DOHH2 (cell line): Measurements from ENCODE around the gene FERD3L.

ENCODE experiments used
- H3F3A ChIP-seq: fragments of 200-600 bp; sonication (generic), shearing (Covaris generic); 2 replicates; pipeline ENCODE4 v1.6.0; 2016; ENCODE audit warnings: antibody characterized with exemption, mild to moderate bottlenecking; ENCODE audit not compliant: control insufficient read depth, insufficient read depth
- H3K27ac ChIP-seq: fragments of 200-600 bp; sonication (generic); 2 replicates; pipeline ENCODE4 v1.5.1; 2014; ENCODE audit warnings: low read depth, mild to moderate bottlenecking, low read length, moderate library complexity
- H3K27me3 ChIP-seq: fragments of 200-600 bp; sonication (generic); 2 replicates; pipeline ENCODE4 v1.6.1; 2014; ENCODE audit warnings: mild to moderate bottlenecking, low read length, mixed read lengths; ENCODE audit not compliant: control insufficient read depth
- H3K36me3 ChIP-seq: fragments of 200-600 bp; sonication (generic); 2 replicates; pipeline ENCODE4 v1.6.1; 2014; ENCODE audit warnings: mild to moderate bottlenecking, low read length, moderate library complexity, mixed read lengths; ENCODE audit not compliant: control insufficient read depth
- H3K4me1 ChIP-seq: fragments of 200-600 bp; sonication (generic); 2 replicates; pipeline ENCODE4 v1.6.1; 2014; ENCODE audit warnings: mild to moderate bottlenecking, low read length, mixed read lengths; ENCODE audit not compliant: control insufficient read depth
- H3K4me2 ChIP-seq: fragments of 200-600 bp; sonication (generic); 2 replicates; pipeline ENCODE4 v1.6.0; 2014; ENCODE audit warnings: mild to moderate bottlenecking, low read length, moderate library complexity
- H3K4me3 ChIP-seq: fragments of 200-600 bp; sonication (generic); 2 replicates; pipeline ENCODE4 v1.5.1; 2014; ENCODE audit warnings: mild to moderate bottlenecking, low read length, mixed read lengths
- H3K79me2 ChIP-seq: fragments of 200-600 bp; sonication (generic); 2 replicates; pipeline ENCODE4 v1.6.1; 2014; ENCODE audit warnings: mild to moderate bottlenecking, low read length, mixed read lengths; ENCODE audit not compliant: control insufficient read depth
- H3K9me2 ChIP-seq: fragments of 200-600 bp; sonication (generic); replicated peaks from 2 replicates; pipeline ENCODE4 v1.6.1; 2014; ENCODE audit warnings: mild to moderate bottlenecking, low read length, mixed read lengths; ENCODE audit not compliant: control insufficient read depth
- H3K9me3 ChIP-seq: fragments of 200-600 bp; sonication (generic); 2 replicates; pipeline ENCODE4 v1.6.1; 2014; ENCODE audit warnings: antibody characterized with exemption, low read length, mixed read lengths; ENCODE audit not compliant: control insufficient read depth, insufficient read depth
- H4K20me1 ChIP-seq: fragments of 200-600 bp; sonication (generic); 2 replicates; pipeline ENCODE4 v1.6.0; 2014; ENCODE audit warnings: low read depth, mild to moderate bottlenecking, antibody characterized with exemption, low read length, moderate library complexity; ENCODE audit not compliant: control insufficient read depth, insufficient read depth
- CTCF ChIP-seq: fragments of 200-600 bp; sonication (generic); IDR thresholded peaks from one replicate; pipeline ENCODE4 v1.5.1; 2014; ENCODE audit warnings: antibody characterized with exemption, mild to moderate bottlenecking, low read depth, low read length; ENCODE audit not compliant: poor library complexity, severe bottlenecking
- EZH2phosphoT487 ChIP-seq: fragments of 200-600 bp; sonication (generic); IDR thresholded peaks from 2 replicates; pipeline ENCODE4 v1.6.1; 2017; ENCODE audit warnings: borderline replicate concordance, mild to moderate bottlenecking, antibody characterized with exemption, low read length, moderate library complexity, mixed read lengths

The FERD3L gene

GRCh38 chr7:19107356-19108146 is 37.7 kb downstream of the FERD3L start:
- Histone ChIP-seq H3K9me3 (no peaks in the 10 kb centered on the region), H3K36me3 (no peaks in the 10 kb centered on the region), H3K27me3 (peaks cover 32% of the 10 kb centered on the region), H3K4me3 (no peak overlapping the region), H3K79me2 (no peaks in the 10 kb centered on the region), H3K27ac (no peak overlapping the region), H4K20me1 (no peaks in the 10 kb centered on the region), H3K9me2 (no peaks in the 10 kb centered on the region), H3K4me1 (no peaks in the 10 kb centered on the region), H3K4me2 (no peak overlapping the region), H3F3A (no peaks in the 10 kb centered on the region)
- TF ChIP-seq EZH2phosphoT487 (no peak), CTCF (no peak)

GRCh38 chr7:19107081-19107355 is 38.2 kb downstream of the FERD3L start:
- no peaks in the 10 kb centered on the region for H3K4me1 ChIP-seq
- no peaks in the 10 kb centered on the region for H3K79me2 ChIP-seq
- H3K4me2 ChIP-seq: no peak overlapping the region

GRCh38 chr7:19106241-19107080 is 38.8 kb downstream of the FERD3L start:
- TF ChIP-seq CTCF: no peak
- no peak for TF ChIP-seq EZH2phosphoT487
- H3K79me2 ChIP-seq: no peaks in the 10 kb centered on the region

More at GRCh38 chr7:19107081-19107355, 38.2 kb downstream of the FERD3L start:
- Histone ChIP-seq H3K27me3 (peaks cover 27% of the 10 kb centered on the region), H3K4me3 (no peak overlapping the region), H4K20me1 (no peaks in the 10 kb centered on the region), H3K27ac (no peak overlapping the region), H3F3A (no peaks in the 10 kb centered on the region), H3K9me2 (no peaks in the 10 kb centered on the region), H3K36me3 (no peaks in the 10 kb centered on the region), H3K9me3 (no peaks in the 10 kb centered on the region)
- TF ChIP-seq CTCF: no peak
- no peak for TF ChIP-seq EZH2phosphoT487

More at GRCh38 chr7:19106241-19107080, 38.8 kb downstream of the FERD3L start:
- H3K27me3 ChIP-seq: peaks cover 26% of the 10 kb centered on the region
- H3K4me1 ChIP-seq: no peaks in the 10 kb centered on the region
- no peaks in the 10 kb centered on the region for H4K20me1 ChIP-seq
- no peaks in the 10 kb centered on the region for H3K36me3 ChIP-seq
- no peaks in the 10 kb centered on the region for H3K9me2 ChIP-seq
- H3K27ac ChIP-seq: no peak overlapping the region
- no peaks in the 10 kb centered on the region for H3F3A ChIP-seq
- H3K9me3 ChIP-seq: no peaks in the 10 kb centered on the region
- H3K4me3 ChIP-seq: no peak overlapping the region
- no peak overlapping the region for H3K4me2 ChIP-seq
